ENCODE data around the gene DNAL4. TPM values are rescaled to one million over a fixed set of nuclear protein-coding genes. Genes with fewer than 3 reads are reported as not detected.

Gene DNAL4
- total and polyA plus RNA-seq, 2 donors (not counting 1 experiment from before 2014, with no cell fraction given) = 9.9 to 10.3 TPM

DNA sequence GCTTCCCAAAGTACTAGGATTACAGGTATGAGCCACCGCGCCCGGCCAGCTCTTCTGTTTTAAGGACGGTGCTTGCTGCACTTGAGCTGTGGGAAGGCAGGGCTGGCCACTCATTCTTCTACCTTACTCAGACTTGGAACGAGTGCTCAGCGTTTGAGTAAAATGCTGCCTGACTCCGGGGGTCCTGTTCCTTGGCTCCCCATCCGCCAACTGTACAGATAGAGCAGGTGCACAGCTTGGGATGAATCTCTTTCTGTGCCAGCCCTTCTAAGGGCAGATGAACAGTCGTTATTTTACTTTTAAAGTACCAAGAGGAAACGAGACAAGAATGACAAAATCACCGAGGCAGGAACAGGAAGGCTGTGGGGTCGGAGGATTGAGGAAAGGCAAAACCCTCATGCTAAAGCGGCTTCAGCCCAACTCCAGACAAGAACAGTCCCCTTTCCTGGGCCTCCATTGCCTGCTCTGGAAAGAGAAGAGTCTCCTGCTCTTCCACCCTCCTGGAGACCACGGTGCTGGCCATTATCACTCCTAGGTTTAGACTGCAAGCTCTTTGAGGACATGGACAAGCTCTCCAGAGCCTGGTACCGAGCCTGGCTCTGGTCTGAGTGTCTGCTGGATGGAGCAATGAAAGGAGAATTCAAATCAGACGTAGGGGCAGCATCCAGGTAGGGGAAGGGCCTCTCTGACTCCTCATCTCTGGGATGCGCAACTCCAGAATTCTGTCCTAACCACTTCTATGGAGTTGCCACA, 37.1 kb downstream of the DNAL4 start:
- Histone ChIP-seq H4K20me1 (ENCODE audit: control insufficient read depth, insufficient read depth, low read length, poor library complexity, severe bottlenecking) (no peaks in the 10 kb centered on the region), H3K4me2 (replicated peaks; ENCODE audit: low read depth, low read length, poor library complexity, severe bottlenecking) (peak overlapping the region; percentile 96), H3K79me2 (ENCODE audit: control insufficient read depth, insufficient read depth, low read length) (peaks cover 37% of the 10 kb centered on the region), H3K27me3 (replicated peaks in 1 of 4; ENCODE audit: control extremely low read depth in 1 of 4, control insufficient read depth in 3 of 4, insufficient read depth in 4 of 4, low read length in 3 of 4) (no peaks in the 10 kb centered on the region), H3K36me3 (replicated peaks in 1 of 2; ENCODE audit: control extremely low read depth in 1 of 2, control insufficient read depth in 1 of 2, extremely low read depth in 1 of 2, insufficient read depth in 2 of 2, low read length in 1 of 2) (peaks cover 0 to 15% of the 10 kb centered on the region in 2 experiments), H3K9ac (ENCODE audit: low read length) (peak overlapping the region; percentile 77), H3K9me3 (ENCODE audit: control extremely low read depth in 1 of 3, control insufficient read depth in 2 of 3, insufficient read depth in 1 of 3, low read length in 2 of 3) (peaks cover 0 to 8% (median 0%) of the 10 kb centered on the region in 3 donors), H3K27ac (ENCODE audit: low read length in 2 of 2) (peak overlapping the region; percentile 48 to 53), H3K4me3 (ENCODE audit: control extremely low read depth in 1 of 5, extremely low read depth in 1 of 5, insufficient read depth in 1 of 5, low read depth in 2 of 5, low read length in 4 of 5) (peak overlapping the region; percentile 13 to 97 (median 79)), H3K4me1 (ENCODE audit: control insufficient read depth in 2 of 2, insufficient read depth in 2 of 2, low read length in 2 of 2) (peaks cover 61 to 78% of the 10 kb centered on the region in 2 donors), H2AFZ (ENCODE audit: insufficient read depth, low read depth, low read length, poor library complexity, severe bottlenecking) (peak overlapping the region; percentile 53)
- intact Hi-C loops (cut with micrococcal nuclease) = loop anchor here (1.0 to 10.0 kb wide), 5 partner anchors 37 to 1288 kb away; partner anchors contain the start of genes CBX6, DNAL4, NPTXR and RPL3
- Mint-ChIP-seq H3K9me3 (ENCODE audit: insufficient read depth) (no peaks in the 10 kb centered on the region), H3K4me1 (peaks cover 56% of the 10 kb centered on the region), H3K27me3 (no peaks in the 10 kb centered on the region), H3K4me3 (peak overlapping the region; percentile 89), H3K27ac (peak overlapping the region; percentile 89)
- peak; percentile 65 for DNase-seq
- CTCF ChIA-PET = interaction anchor here (0.8 to 1.9 kb wide), 3 partner anchors 9 to 75 kb away, joined by 3 to 8 read pairs (median 6); partner anchors contain the start of gene TOMM22
- POLR2A ChIA-PET = interaction anchor here (0.6 to 1.6 kb wide), 4 partner anchors 10 to 132 kb away, joined by 4 to 6 read pairs (median 5); no protein-coding TSS in a partner anchor
- TF ChIP-seq, protein P1, sequence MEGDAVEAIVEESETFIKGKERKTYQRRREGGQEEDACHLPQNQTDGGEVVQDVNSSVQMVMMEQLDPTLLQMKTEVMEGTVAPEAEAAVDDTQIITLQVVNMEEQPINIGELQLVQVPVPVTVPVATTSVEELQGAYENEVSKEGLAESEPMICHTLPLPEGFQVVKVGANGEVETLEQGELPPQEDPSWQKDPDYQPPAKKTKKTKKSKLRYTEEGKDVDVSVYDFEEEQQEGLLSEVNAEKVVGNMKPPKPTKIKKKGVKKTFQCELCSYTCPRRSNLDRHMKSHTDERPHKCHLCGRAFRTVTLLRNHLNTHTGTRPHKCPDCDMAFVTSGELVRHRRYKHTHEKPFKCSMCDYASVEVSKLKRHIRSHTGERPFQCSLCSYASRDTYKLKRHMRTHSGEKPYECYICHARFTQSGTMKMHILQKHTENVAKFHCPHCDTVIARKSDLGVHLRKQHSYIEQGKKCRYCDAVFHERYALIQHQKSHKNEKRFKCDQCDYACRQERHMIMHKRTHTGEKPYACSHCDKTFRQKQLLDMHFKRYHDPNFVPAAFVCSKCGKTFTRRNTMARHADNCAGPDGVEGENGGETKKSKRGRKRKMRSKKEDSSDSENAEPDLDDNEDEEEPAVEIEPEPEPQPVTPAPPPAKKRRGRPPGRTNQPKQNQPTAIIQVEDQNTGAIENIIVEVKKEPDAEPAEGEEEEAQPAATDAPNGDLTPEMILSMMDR (IDR thresholded peaks at IDR 0.05) = no peak
- TF ChIP-seq EZH2 (IDR thresholded peaks at IDR 0.05; ENCODE audit: borderline replicate concordance, insufficient read depth, low read depth, low read length, poor library complexity, severe bottlenecking) = no peak
- 12% methylated on average over 11 of the region's 17 CpGs for WGBS (ENCODE audit: insufficient coverage)
- ATAC-seq (ENCODE audit: low read depth) = no peak

Measured in B cell (primary cell).